Stomach (tissue), 9 donors: ENCODE results near the gene KCNQ1. TPM values are rescaled to one million over a fixed set of nuclear protein-coding genes. Genes with fewer than 3 reads are reported as not detected.

Experiments used
- DNase-seq, 2 donors: peaks; one replicate each; pipeline versions ENCODE4 v3.0.0 to v3.0.0-alpha.2; 2013 to 2019
- H3K27ac ChIP-seq, 5 donors: fragments of 200-600 bp in 4 of 5; sonication (generic) in 4 of 5; one replicate each; pipeline ENCODE4 v1.5.1; 2013 to 2019; ENCODE audit warnings: mild to moderate bottlenecking in 1 of 5, moderate library complexity in 1 of 5
- H3K27me3 ChIP-seq, 3 donors: fragments of 200-600 bp; sonication (generic); one replicate each; pipeline ENCODE4 v1.5.1; 2017 to 2019; ENCODE audit warnings: mixed run types in 1 of 3
- H3K36me3 ChIP-seq, 4 donors: fragments of 200-600 bp; sonication (generic); 1 replicate in 3 of 4; 2 replicates in 1 of 4; pipeline ENCODE4 v1.5.1; 2016 to 2019
- H3K4me1 ChIP-seq, 4 donors: fragments of 200-600 bp; sonication (generic); one replicate each; pipeline ENCODE4 v1.5.1; 2016 to 2019
- H3K4me3 ChIP-seq, 4 donors: fragments of 200-600 bp; sonication (generic) in 3 of 4; one replicate each; pipeline ENCODE4 v1.5.1; 2016 to 2019; ENCODE audit warnings: mild to moderate bottlenecking in 1 of 4
- H3K9me3 ChIP-seq, 4 donors: fragments of 200-600 bp; sonication (generic); one replicate each; pipeline ENCODE4 v1.5.1; 2016 to 2019
- CTCF ChIP-seq, 7 experiments: fragments of 450-650 bp in 4 of 7; fragments of 200-600 bp in 3 of 7; sonication (generic) in 3 of 7; IDR thresholded peaks; one replicate each; pipeline ENCODE4 v1.5.1; 2016 to 2019; ENCODE audit warnings: antibody characterized with exemption in 7 of 7, control low read depth in 2 of 7, mild to moderate bottlenecking in 1 of 7
- EP300 ChIP-seq: sonication (generic); formaldehyde crosslinking; IDR thresholded peaks from one replicate; pipeline ENCODE4 v1.6.1; 2017; ENCODE audit warnings: antibody characterized with exemption
- POLR2A ChIP-seq, 4 donors: fragments of 450-650 bp; IDR thresholded peaks; one replicate each; pipeline ENCODE4 v1.6.1; 2016; ENCODE audit warnings: antibody characterized with exemption in 4 of 4, control low read depth in 2 of 4, mild to moderate bottlenecking in 1 of 4, moderate library complexity in 1 of 4
- POLR2AphosphoS5 ChIP-seq, 3 donors: sonication (generic); formaldehyde crosslinking; IDR thresholded peaks; one replicate each; pipeline ENCODE4 v1.6.1; 2016; ENCODE audit warnings: antibody characterized with exemption in 3 of 3
- WGBS, 5 donors: extraction: QIAGEN DNeasy Blood & Tissue Kit in 3 of 5; methylation state at CpG; one replicate each; pipeline versions ENCODE4 v1.1.5 to v1.1.7; 2013 to 2018; 5-methylcytosine and 5-hydroxymethylcytosine counted together
- intact Hi-C: fragments of 100-400 bp; cut with DNase I; formaldehyde crosslinking; loops from one replicate; pipeline ENCODE4 v1.15.1; 2023; ENCODE audit warnings: low total_unique reads
- polyA plus RNA-seq, 3 donors: library from polyadenylated mRNA; stranded (reverse); fragments of 200-250 nt; gene quantifications; one replicate each; pipeline ENCODE4 v1.2.3, GENCODE V29; 2013
- total RNA-seq, 5 donors: library from RNA; depleted of rRNA; stranded (reverse); fragments of >200 nt; gene quantifications; one replicate each; pipeline versions ENCODE4 v1.1.0 to v1.2.3, GENCODE V29; 2014 to 2016
- donor health status: healthy with polysubstance abuse.
- donor health status: Bipolar disorder and iron deficiency.
- donor health status: healthy.

Gene KCNQ1
- total and polyA plus RNA-seq, 8 donors, result 12.1 to 155 (median 49.0) TPM

- intact Hi-C loops, result no loop called here
- peaks cover 25 to 31% (median 30%) of the 10 kb centered on the region in 4 donors for H3K4me1 ChIP-seq
- no peak overlapping the region for H3K27ac ChIP-seq
- H3K4me3 ChIP-seq, result no peak overlapping the region
- peak in 1 of 2 donors; percentile 13 for DNase-seq
- H3K9me3 ChIP-seq, result no peaks in the 10 kb centered on the region
- no peak for TF ChIP-seq CTCF (IDR thresholded peaks at IDR 0.05)
- TF ChIP-seq EP300, result no peak
- TF ChIP-seq POLR2AphosphoS5 (IDR thresholded peaks at IDR 0.05), result no peak
- no peak for TF ChIP-seq POLR2A (IDR thresholded peaks at IDR 0.05)
- H3K36me3 ChIP-seq, result no peaks in the 10 kb centered on the region
- 70 to 82% (median 79%) methylated on average over 22 to 35 of the region's 35 CpGs for WGBS, 5 donors
- peaks cover 0 to 27% (median 0%) of the 10 kb centered on the region in 3 donors for H3K27me3 ChIP-seq
Observed at GRCh38 chr11:2521733-2522630, 77.2 kb downstream of the KCNQ1 start.

GRCh38 chr11:2522631-2523255 lies 77.9 kb downstream of the KCNQ1 start:
- DNase-seq, result peak in 1 of 2 donors; percentile 20
- Histone ChIP-seq H3K9me3 (no peaks in the 10 kb centered on the region), H3K36me3 (no peaks in the 10 kb centered on the region), H3K4me1 (peaks cover 30 to 37% (median 37%) of the 10 kb centered on the region in 4 donors), H3K27ac (no peak overlapping the region), H3K4me3 (no peak overlapping the region), H3K27me3 (peaks cover 0 to 24% (median 0%) of the 10 kb centered on the region in 3 donors)
- WGBS, 5 donors, result 78 to 87% (median 82%) methylated on average over 17 of the region's 17 CpGs
- TF ChIP-seq POLR2AphosphoS5 (IDR thresholded peaks at IDR 0.05), result no peak
- TF ChIP-seq CTCF (IDR thresholded peaks at IDR 0.05), result no peak
- TF ChIP-seq POLR2A (IDR thresholded peaks at IDR 0.05), result no peak
- intact Hi-C loops, result no loop called here

- intact Hi-C loops, result no loop called here
- peak in 1 of 2 donors; percentile 22 for DNase-seq
Observed at GRCh38 chr11:2523821-2524391, 79.1 kb downstream of the KCNQ1 start.

More at GRCh38 chr11:2523821-2524391, 79.1 kb downstream of the KCNQ1 start:
- Histone ChIP-seq H3K4me3 (no peak overlapping the region), H3K27me3 (peaks cover 0 to 24% (median 0%) of the 10 kb centered on the region in 3 donors), H3K27ac (peak overlapping the region in 1 of 5 donors; percentile 37), H3K4me1 (peaks cover 30 to 38% (median 37%) of the 10 kb centered on the region in 4 donors), H3K9me3 (no peaks in the 10 kb centered on the region), H3K36me3 (peaks cover 0 to 3% (median 0%) of the 10 kb centered on the region in 4 donors)
- TF ChIP-seq POLR2A (IDR thresholded peaks at IDR 0.05), result no peak
- no peak for TF ChIP-seq CTCF (IDR thresholded peaks at IDR 0.05)
- no peak for TF ChIP-seq POLR2AphosphoS5 (IDR thresholded peaks at IDR 0.05)
- TF ChIP-seq EP300, result no peak
- WGBS, 5 donors, result 84 to 89% (median 89%) methylated on average over 16 to 18 of the region's 18 CpGs
